Activated T-cell treated with anti-CD3 and anti-CD28 coated beads, Interleukin-2, amount 50 U/mL, for 24 hours (primary cell): ENCODE results near the gene NMRK1.
A peak's percentile ranks its signal among the peaks of the same experiment; 100 is the strongest.

Experiments used
- DNase-seq: peaks from one replicate; pipeline ENCODE4 v3.0.0-alpha.2; 2020
- H3K27ac Mint-ChIP-seq: 2 replicates; pipeline ENCODE4 v1.8.0; 2020; ENCODE audit warnings: mild to moderate bottlenecking, mixed read lengths
- H3K27me3 Mint-ChIP-seq: 2 replicates; pipeline ENCODE4 v1.8.0; 2020; ENCODE audit warnings: mixed read lengths
- H3K36me3 Mint-ChIP-seq: 2 replicates; pipeline ENCODE4 v1.8.0; 2020; ENCODE audit warnings: low read depth, mixed read lengths
- H3K4me1 Mint-ChIP-seq: 2 replicates; pipeline ENCODE4 v1.8.0; 2020; ENCODE audit warnings: low read depth, mixed read lengths
- H3K4me3 Mint-ChIP-seq: 2 replicates; pipeline ENCODE4 v1.8.0; 2020; ENCODE audit warnings: mild to moderate bottlenecking, moderate library complexity, mixed read lengths
- H3K9me3 Mint-ChIP-seq: 2 replicates; pipeline ENCODE4 v1.8.0; 2020; ENCODE audit warnings: mixed read lengths

The NMRK1 gene

DNA sequence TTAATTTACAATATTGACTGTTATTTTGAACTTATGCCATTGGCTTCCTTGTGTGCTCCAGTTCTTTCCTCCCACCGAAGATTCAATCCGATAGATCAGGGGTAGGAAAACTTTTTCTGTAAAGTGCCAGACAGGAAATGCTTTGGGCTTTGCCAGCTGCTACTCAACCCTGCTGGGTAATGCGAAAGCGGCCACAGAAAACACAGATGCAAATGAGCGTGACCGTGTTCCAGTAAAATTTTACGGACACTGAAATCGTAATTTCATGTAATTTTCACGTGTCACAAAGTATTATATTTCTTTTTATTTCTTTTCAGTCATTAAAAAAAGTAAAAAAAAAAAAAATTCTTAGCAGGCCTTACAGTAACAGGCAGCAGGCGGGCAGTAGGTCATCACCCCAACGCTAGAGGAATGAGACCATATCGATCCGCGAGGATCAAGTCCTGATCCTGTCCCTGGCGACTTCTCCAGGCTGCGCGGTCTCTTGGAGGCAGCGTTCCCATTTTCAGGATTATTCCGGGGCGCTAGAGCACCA is 599 bp downstream of the NMRK1 start:
- Mint-ChIP-seq H3K9me3 (no peaks in the 10 kb centered on the region), H3K36me3 (peaks cover 44% of the 10 kb centered on the region), H3K27ac (peak overlapping the region; percentile 96), H3K27me3 (no peaks in the 10 kb centered on the region), H3K4me1 (peaks cover 71% of the 10 kb centered on the region), H3K4me3 (peak overlapping the region; percentile 94)
- peak; percentile 39 for DNase-seq

DNA sequence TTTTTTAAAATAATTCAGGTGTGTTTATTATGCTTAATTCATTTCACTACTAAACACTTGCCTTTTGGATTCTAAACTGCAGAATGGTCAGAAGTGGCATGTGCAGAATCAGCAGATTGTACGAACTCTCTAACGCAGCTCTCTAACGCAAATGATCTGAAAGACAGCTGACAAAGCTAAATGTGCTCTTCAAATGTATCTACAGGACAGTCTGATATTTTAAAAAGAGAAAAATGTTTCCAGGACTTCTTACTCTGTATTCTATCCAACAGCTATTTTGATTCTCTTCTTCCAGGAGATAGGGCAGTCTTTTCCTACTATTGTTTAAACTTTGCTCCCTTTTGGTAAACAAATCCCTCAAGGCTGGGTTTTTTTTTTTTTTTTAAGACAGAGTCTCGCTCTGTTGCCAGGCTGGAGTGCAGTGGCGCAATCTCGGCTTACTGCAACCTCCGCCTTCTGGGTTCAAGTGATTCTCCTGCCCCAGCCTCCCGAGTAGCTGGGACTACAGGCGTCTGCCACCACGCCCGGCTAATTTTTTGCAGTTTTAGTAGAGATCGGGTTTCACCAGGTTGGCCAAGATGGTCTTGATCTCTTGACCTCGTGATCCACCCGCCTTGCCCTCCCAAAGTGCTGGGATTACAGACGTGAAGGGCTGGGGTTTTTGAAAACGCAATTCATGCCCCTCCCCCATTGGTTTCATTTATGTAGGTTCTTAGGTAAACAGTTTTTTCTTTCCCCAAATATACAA is 1.2 kb downstream of the NMRK1 start:
- Mint-ChIP-seq H3K27ac (peak overlapping the region; percentile 96), H3K36me3 (peaks cover 49% of the 10 kb centered on the region), H3K27me3 (no peaks in the 10 kb centered on the region), H3K4me1 (peaks cover 68% of the 10 kb centered on the region), H3K4me3 (peak overlapping the region; percentile 94), H3K9me3 (no peaks in the 10 kb centered on the region)
- DNase-seq = peak; percentile 45

DNA sequence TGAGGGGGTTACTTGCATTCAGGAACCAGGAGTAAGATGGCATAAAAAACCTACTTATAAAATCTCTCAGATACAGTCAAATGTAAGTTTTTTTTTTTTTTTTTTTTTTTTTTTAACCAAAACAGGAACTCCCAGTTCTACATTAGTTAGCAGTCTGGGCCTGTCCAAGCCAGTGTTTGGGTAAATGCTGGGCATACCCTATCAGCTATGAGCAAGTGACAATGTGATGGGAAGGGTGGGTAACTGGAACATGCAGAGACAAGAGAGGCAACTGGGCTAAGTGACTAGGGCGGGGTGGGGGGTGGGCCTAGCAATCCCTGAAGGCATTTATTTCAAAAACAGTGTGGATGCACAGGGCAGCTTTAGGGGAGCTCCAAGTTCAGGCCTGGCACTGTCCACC is 2.3 kb downstream of the NMRK1 start:
- Mint-ChIP-seq H3K4me3 (peak overlapping the region; percentile 32), H3K27ac (peak overlapping the region; percentile 83), H3K27me3 (no peaks in the 10 kb centered on the region), H3K36me3 (peaks cover 50% of the 10 kb centered on the region), H3K4me1 (peaks cover 59% of the 10 kb centered on the region), H3K9me3 (no peaks in the 10 kb centered on the region)
- no peak for DNase-seq

DNA sequence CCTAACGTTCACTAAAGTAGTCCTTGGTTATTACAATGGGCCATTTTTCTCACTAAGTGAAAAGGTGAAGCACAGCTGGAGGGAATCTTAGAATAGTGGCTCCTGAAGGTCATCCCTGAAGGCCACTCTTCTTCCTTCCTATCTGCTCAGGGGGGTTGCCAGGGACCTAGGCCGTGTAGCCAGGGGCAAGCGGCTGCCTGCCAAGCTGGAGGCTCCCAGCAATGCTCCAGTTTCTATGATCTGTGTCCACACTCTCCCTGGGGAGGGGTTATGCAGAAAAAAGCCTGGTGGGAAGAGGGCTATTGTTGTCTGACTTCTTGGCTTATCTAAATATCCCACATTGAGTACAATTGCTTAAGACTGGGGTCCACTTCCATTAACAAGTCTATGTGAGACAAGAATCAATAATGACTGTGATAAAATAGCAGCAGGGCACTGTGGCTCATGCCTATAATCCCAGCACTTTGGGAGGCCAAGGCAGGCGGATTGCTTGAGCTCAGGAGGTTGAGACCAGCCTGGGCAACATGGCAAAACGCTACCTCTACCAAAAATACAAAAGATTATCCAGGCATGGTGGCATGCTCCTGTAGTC is 3.8 kb downstream of the NMRK1 start:
- Mint-ChIP-seq H3K4me1 (peaks cover 46% of the 10 kb centered on the region), H3K36me3 (peaks cover 53% of the 10 kb centered on the region), H3K4me3 (no peak overlapping the region), H3K27ac (peak overlapping the region; percentile 61), H3K9me3 (no peaks in the 10 kb centered on the region), H3K27me3 (no peaks in the 10 kb centered on the region)
- no peak for DNase-seq

DNA sequence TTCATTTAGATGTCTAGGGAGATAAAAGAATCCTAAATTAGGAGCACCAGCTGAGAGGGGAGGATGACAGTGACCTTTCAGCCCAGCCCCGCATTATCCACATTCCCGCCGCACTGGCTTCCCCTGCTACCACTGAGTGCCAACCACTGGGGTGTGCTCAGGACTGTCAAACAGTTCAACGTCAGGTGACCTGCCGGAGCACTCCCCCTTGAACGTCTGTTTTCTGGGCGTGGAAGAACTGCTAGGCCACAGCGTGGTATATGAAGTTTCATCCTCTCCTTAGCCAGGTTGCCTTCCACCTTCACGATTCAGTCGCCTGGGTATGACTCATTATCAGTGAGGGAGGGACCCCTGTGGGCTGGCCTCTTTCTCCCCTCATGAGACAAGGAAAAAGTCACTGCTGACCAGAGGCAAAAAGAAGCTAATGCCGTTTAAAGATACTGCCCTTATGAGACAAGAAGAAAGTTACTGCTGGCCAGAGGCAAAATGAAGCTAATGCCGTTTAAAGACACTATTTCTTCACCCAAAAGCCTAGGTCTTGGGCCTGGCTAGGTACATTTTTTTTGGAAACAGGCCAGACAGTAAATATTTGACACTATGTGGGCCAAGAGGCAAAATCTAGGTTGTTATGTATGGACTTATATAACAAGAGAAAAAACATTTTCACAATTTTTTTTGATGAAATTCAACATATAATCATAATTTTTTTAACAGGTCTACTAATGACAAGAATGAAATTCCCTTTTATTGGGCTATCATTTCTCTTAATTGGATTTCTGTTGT is 4.6 kb downstream of the NMRK1 start:
- H3K9me3 Mint-ChIP-seq = no peaks in the 10 kb centered on the region
- no peak overlapping the region for H3K4me3 Mint-ChIP-seq
- H3K27me3 Mint-ChIP-seq = no peaks in the 10 kb centered on the region
- H3K36me3 Mint-ChIP-seq = peaks cover 51% of the 10 kb centered on the region
- H3K27ac Mint-ChIP-seq = peak overlapping the region; percentile 22
- DNase-seq = no peak
- H3K4me1 Mint-ChIP-seq = peaks cover 44% of the 10 kb centered on the region

DNA sequence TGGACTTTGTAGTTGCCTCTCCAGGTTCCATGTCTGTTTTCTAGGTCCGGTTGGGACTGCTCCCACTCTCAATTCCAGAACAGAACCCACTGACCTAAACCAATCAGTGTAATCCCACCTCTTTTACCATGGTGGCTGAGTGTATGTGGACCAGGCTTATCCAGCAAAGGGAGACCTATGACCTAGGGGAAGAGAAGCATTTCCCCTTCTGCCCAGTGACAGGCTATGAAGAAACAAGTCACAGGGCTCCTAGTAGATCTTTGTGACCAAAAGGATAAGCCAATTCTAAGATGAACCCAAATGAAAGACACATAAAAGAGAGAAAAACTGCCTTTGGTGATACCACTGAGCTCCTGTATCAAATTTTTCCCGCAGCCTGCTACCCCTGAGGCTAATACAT is 6.3 kb downstream of the NMRK1 start:
- Mint-ChIP-seq H3K27ac (peak overlapping the region; percentile 11), H3K9me3 (no peaks in the 10 kb centered on the region), H3K27me3 (no peaks in the 10 kb centered on the region), H3K4me1 (peaks cover 40% of the 10 kb centered on the region), H3K4me3 (no peak overlapping the region), H3K36me3 (peaks cover 49% of the 10 kb centered on the region)
- DNase-seq = no peak

DNA sequence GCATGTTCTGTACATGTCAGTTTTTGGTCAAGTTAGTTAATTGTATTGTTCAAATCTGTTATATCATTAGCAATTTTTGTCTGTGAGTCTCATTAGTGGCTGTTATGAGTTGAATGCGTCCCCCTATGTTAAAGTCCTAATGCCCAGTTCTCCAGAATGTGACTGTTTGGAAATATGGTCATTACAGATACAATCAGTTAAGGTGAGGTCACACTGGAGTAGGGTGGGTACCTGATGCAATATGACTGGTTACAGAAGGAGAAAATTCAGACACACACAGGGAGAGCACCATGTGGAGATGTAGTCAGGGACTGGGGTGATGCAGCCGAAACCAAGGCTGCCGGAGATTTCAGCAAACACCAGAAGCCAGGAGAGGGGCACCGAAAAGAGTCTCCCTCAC is 15.1 kb downstream of the NMRK1 start:
- peaks cover 35% of the 10 kb centered on the region for H3K36me3 Mint-ChIP-seq
- DNase-seq = no peak
- H3K27ac Mint-ChIP-seq = no peak overlapping the region
- H3K4me1 Mint-ChIP-seq = peaks cover 37% of the 10 kb centered on the region
- H3K9me3 Mint-ChIP-seq = no peaks in the 10 kb centered on the region
- no peak overlapping the region for H3K4me3 Mint-ChIP-seq
- H3K27me3 Mint-ChIP-seq = no peaks in the 10 kb centered on the region

DNA sequence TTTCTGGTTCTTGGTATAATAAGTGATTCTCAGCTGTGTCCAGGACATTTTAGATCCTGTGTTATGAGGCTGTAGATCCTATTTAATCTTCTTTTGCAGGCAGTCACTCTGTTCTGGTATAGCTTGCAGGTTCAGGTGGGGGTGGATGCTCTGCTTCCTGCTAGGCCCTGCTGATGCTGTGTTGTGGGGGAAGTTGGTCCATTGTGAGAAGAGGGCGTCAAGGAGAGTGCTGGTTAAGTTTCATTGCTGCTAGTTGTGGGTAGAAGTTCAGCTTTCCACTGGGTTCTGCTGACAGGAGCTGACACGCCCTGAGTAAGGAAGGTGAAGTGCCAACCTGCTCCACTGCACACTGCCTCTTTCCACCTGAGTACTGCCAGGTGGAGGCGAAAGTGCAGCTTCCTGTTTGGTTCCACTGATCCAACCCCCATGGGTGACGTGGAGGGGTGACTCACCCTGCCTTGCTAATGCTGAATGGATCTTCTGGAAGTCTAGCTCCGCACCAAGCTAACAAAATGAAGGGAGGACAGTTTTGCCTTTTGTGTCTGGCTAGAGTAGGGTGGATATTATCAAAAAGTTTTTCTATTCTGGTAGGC is 16.3 kb downstream of the NMRK1 start:
- H3K27me3 Mint-ChIP-seq = no peaks in the 10 kb centered on the region
- peaks cover 43% of the 10 kb centered on the region for H3K36me3 Mint-ChIP-seq
- peak; percentile 69 for DNase-seq
- H3K27ac Mint-ChIP-seq = peak overlapping the region; percentile 73
- H3K9me3 Mint-ChIP-seq = no peaks in the 10 kb centered on the region
- no peak overlapping the region for H3K4me3 Mint-ChIP-seq
- peaks cover 35% of the 10 kb centered on the region for H3K4me1 Mint-ChIP-seq

DNA sequence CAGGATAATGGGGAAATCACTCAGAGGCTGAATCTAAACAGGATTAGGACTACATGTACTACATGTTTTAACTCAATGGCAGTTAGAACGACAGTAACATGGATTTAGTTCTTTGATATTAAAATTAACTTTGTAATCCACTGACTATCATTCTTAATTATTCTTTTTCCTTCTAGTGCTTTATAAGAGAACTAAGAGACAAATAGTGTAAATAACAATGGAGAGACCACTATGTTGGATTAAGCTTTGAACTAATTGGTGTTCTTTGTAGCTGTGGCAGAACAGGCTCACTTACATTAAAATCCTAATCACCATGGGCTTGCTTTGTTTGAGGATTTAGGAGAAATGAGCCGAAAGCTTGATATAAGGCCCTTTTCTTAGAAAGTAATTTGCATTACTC is 18.8 kb downstream of the NMRK1 start:
- no peak for DNase-seq
- Mint-ChIP-seq H3K9me3 (no peaks in the 10 kb centered on the region), H3K27me3 (no peaks in the 10 kb centered on the region), H3K36me3 (peaks cover 55% of the 10 kb centered on the region), H3K4me3 (no peak overlapping the region), H3K4me1 (peaks cover 35% of the 10 kb centered on the region), H3K27ac (no peak overlapping the region)

DNA sequence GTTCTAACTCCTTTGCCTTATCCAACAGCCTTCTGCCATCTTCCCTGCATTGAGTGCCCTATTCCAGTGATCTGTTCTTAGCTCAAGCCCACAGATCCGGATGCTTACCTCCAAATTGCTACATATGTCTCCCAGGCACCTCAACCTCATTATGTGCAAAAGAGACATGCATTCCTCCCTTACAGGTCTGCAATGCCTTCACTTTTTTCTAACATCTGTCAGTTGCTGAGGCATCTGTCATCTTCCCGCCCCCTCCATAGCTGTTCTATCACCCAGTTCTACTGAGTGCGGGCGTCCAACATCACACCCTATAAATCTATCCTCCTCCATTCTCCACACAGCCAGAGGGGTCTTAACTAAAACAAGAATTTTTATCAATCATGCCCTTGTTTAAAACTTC is 20.1 kb downstream of the NMRK1 start:
- peaks cover 55% of the 10 kb centered on the region for H3K36me3 Mint-ChIP-seq

DNA sequence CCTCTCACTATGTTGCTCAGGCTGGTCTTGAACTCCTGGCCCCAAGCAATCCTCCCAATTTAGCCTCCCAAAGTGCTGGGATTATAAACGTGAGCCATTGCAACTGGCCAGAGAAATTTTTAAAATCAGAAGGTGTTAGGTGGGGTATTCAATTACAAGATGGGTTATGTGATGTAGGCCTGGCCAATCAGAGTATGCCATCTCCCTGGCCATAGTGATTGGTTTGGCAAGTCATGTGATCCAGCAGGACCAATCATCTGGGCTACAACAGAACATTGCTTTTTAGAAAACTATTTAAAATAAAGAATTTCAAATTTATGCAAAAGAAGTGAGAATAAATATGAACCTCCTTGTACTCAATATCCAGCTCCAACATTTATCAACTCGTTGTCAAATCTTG is 22.4 kb downstream of the NMRK1 start:
- H3K4me1 Mint-ChIP-seq = peaks cover 17% of the 10 kb centered on the region
- H3K9me3 Mint-ChIP-seq = no peaks in the 10 kb centered on the region
- no peak for DNase-seq
- H3K27ac Mint-ChIP-seq = no peak overlapping the region
- H3K27me3 Mint-ChIP-seq = no peaks in the 10 kb centered on the region
- H3K4me3 Mint-ChIP-seq = no peak overlapping the region
- peaks cover 64% of the 10 kb centered on the region for H3K36me3 Mint-ChIP-seq

More for the DNA sequence above, 20.1 kb downstream of the NMRK1 start:
- Mint-ChIP-seq H3K4me1 (peaks cover 37% of the 10 kb centered on the region), H3K27me3 (no peaks in the 10 kb centered on the region), H3K9me3 (no peaks in the 10 kb centered on the region), H3K27ac (no peak overlapping the region), H3K4me3 (no peak overlapping the region)
- no peak for DNase-seq

DNA sequence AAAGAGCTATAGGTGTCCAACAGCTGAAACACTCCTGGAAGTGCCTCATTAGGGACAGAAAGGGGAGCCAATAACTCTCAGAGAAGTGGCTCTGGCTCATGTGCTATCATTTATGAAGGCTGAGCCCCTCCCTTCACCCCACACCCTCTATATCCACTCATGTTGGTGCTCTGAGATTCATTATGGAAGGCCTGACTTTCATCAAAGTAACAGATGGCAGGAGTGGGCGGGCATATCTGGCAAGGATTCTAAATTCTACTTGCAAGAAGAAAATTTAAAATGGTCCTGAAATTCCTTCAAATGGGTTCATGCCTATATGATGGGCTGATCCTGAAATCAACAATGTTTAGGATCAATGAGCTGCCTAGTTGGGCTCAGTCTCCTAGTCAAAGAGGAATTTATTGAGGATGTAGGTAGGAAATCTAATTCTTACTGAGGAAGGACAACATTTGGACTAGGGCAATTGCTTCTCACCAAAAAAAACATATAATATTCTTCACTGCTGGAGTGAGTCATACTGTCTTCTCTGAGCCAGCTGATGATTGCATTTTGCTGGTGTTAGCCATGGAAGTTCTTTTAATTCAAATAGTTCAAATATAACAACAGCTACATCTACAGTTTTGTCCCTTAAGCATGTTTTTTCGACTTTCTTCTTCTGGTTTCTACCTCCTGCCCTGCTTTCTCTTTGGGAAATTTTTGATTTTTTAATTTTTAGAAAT is 23.5 kb downstream of the NMRK1 start:
- H3K4me1 Mint-ChIP-seq = peaks cover 7% of the 10 kb centered on the region
- H3K9me3 Mint-ChIP-seq = no peaks in the 10 kb centered on the region
- H3K36me3 Mint-ChIP-seq = peaks cover 71% of the 10 kb centered on the region
- H3K4me3 Mint-ChIP-seq = no peak overlapping the region
- H3K27ac Mint-ChIP-seq = peak overlapping the region; percentile 11
- no peaks in the 10 kb centered on the region for H3K27me3 Mint-ChIP-seq
- no peak for DNase-seq

DNA sequence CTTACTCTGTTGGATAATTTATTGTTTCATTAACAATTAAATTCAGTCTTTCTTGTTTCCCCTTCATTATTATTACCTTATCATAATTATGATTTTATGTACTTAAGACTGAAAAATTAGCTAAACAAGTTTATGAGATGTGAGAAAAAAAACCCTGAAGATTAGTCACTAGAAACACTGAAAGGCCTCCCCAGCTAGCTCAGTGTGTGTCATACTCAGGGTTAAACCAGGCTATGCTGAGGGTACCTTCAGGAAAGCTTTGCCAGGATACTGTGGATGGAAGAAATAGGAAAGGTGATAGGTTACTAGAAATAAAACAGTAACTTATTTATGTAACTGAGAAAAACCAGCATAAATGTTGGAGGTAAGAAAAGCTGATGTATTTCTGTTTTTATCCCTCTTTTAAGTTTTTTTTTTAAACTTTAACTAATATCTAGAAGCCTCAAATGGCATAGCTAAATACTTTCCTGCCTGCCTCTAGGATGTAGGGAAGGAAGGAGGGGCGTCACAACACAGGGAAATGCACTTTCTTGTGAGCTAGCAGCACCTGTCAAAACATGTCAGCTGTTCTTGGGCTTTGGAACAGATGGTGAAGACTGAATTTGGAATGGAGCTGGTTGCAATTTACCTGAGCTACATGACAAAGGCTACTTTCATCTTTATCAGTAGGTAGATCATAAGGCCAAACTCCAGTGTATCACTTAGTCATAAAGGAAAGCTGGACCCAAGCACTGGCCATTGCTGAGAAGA is 24.2 kb downstream of the NMRK1 start:
- Mint-ChIP-seq H3K9me3 (no peaks in the 10 kb centered on the region), H3K4me3 (no peak overlapping the region), H3K27ac (peak overlapping the region; percentile 72), H3K4me1 (peaks cover 5% of the 10 kb centered on the region), H3K36me3 (peaks cover 65% of the 10 kb centered on the region), H3K27me3 (no peaks in the 10 kb centered on the region)
- no peak for DNase-seq
